Activated naive CD8-positive, alpha-beta T cell (primary cell): ENCODE results near the gene POU3F1.

Experiments
- H3K27ac Mint-ChIP-seq: one replicate; pipeline ENCODE4 v1.8.0; 2021; ENCODE audit warnings: mixed read lengths
- H3K27me3 Mint-ChIP-seq: one replicate; pipeline ENCODE4 v1.8.0; 2021; ENCODE audit warnings: mixed read lengths
- H3K36me3 Mint-ChIP-seq: one replicate; pipeline ENCODE4 v1.8.0; 2021; ENCODE audit warnings: mixed read lengths
- H3K4me1 Mint-ChIP-seq: one replicate; pipeline ENCODE4 v1.8.0; 2021; ENCODE audit warnings: low read depth, mixed read lengths
- H3K4me3 Mint-ChIP-seq: one replicate; pipeline ENCODE4 v1.8.0; 2021; ENCODE audit warnings: mild to moderate bottlenecking, mixed read lengths
- H3K9me3 Mint-ChIP-seq: one replicate; pipeline ENCODE4 v1.8.0; 2021; ENCODE audit warnings: low read depth, mixed read lengths

The POU3F1 gene

DNA sequence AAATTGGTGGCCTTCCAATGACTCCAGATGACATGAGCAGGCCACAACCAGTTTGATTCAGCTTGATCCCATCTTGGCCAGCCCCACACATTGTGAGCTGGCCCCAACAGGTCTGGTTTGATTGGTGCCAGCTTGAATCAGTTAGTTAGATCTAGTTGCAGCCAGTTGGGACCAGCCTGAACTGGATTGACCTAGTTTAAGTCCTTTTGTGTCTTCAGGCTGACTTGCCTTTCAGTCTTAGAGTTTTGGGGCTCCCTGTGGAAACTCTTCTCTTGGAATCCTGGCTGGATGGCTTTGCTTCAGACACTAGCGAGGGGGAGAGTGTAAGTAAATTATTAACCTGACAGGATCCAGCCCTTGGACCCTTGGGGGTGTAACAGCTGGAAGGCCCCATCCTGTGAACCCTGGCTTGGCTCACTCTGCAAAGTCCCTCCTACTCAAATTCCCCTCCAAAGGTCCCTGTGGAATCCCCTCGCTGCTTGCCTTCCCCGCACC lies 36.2 kb upstream of the POU3F1 start:
- no peak overlapping the region for H3K4me3 Mint-ChIP-seq
- peaks cover 2% of the 10 kb centered on the region for H3K27me3 Mint-ChIP-seq
- peaks cover 3% of the 10 kb centered on the region for H3K36me3 Mint-ChIP-seq
- no peaks in the 10 kb centered on the region for H3K4me1 Mint-ChIP-seq
- no peak overlapping the region for H3K27ac Mint-ChIP-seq
- no peaks in the 10 kb centered on the region for H3K9me3 Mint-ChIP-seq

DNA sequence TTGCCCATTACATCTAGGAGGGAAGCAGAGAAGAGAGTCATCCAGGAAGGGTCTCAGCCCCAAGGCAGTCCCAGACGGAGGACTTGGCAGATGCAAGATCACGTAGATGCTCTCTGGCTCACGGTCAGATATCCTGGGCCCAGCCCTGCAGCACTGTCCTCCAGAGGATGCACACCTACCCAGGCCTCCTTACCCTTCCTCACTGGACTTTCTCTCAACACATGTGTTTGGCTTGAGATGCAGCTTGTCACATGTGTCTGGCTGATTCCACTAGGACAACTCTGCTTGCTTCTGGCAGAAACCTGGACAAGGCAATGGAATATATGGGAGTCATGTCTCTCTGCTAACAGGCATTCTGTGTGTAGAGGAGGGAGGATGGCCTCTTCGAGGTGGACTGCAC lies 32.4 kb upstream of the POU3F1 start:
- H3K4me1 Mint-ChIP-seq, result no peaks in the 10 kb centered on the region
- H3K27me3 Mint-ChIP-seq, result peaks cover 7% of the 10 kb centered on the region
- no peak overlapping the region for H3K27ac Mint-ChIP-seq
- peaks cover 3% of the 10 kb centered on the region for H3K36me3 Mint-ChIP-seq
- H3K9me3 Mint-ChIP-seq, result no peaks in the 10 kb centered on the region
- H3K4me3 Mint-ChIP-seq, result no peak overlapping the region

DNA sequence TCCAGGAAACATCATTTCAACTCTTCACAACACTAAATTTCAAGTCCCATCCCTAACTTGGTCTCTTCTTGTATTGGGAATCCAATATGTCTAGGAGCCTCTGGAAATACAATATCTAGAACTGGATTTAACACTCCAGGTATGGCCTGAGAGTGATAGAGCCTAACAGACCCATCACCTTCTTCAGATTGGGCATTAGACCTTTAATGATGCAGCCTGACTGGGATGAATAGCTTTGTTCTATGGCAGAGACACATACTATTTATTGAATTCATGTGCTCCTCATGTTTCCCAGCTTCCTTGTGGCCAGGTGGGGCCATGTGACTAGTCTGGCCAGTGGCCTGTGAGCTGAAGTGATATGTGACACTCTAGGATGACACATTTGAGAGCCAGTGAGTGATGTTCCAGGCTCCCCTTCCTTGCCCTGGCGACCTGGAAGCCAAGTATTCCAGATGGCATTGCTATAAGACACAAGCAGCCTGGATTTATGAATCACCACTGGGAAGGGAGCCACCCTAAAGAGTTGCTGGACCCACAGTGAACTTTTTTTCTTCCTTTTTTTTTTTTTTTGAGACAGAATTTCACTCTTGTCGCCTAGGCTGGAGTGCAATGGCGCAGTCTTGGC lies 31.0 kb upstream of the POU3F1 start:
- H3K27ac Mint-ChIP-seq, result no peak overlapping the region
- no peaks in the 10 kb centered on the region for H3K9me3 Mint-ChIP-seq
- peaks cover 6% of the 10 kb centered on the region for H3K27me3 Mint-ChIP-seq
- H3K4me1 Mint-ChIP-seq, result no peaks in the 10 kb centered on the region
- peaks cover 3% of the 10 kb centered on the region for H3K36me3 Mint-ChIP-seq
- H3K4me3 Mint-ChIP-seq, result no peak overlapping the region

DNA sequence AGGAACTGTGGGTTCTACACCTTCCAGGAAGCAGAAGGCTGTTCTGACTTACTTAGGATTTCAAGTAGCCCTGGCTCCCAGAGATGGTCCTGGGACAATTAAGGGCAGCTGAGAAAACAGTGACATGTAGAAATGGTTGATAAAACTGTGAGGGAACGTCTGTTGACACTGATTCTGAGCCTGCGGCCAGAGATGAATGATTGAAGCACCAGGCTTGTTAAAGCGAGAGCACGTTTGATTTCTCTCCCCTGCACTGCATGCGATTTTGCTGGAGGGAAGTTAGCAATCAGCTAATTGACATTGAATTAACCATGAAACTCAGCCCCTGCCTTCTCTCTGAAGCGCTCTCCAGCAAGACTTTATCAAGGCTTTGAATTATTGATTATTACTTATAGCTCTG lies 29.9 kb upstream of the POU3F1 start:
- peaks cover 9% of the 10 kb centered on the region for H3K27me3 Mint-ChIP-seq
- no peaks in the 10 kb centered on the region for H3K4me1 Mint-ChIP-seq
- no peaks in the 10 kb centered on the region for H3K9me3 Mint-ChIP-seq
- no peak overlapping the region for H3K4me3 Mint-ChIP-seq
- H3K36me3 Mint-ChIP-seq, result peaks cover 3% of the 10 kb centered on the region
- no peak overlapping the region for H3K27ac Mint-ChIP-seq

DNA sequence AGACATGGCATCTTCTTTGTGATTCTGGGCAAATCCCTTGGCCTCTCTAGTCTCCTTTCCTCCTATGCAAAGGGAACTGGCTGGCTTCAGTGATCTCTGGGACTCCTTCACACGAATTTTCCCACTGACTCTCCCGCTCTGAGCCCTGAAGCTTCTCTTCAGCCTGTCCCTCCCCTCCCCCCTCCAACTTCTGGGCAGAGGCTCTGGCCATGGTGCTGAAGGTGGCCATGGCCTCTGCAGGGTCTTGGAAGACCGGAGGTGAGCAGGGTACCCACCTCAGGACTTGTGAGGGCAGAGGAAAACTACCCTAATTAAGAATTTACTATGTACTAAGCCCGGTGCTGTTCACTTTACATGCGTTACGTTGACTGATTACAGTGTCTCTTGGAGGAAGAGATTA lies 29.4 kb upstream of the POU3F1 start:
- Mint-ChIP-seq H3K4me1 (no peaks in the 10 kb centered on the region), H3K27me3 (peaks cover 9% of the 10 kb centered on the region), H3K36me3 (peaks cover 3% of the 10 kb centered on the region), H3K9me3 (no peaks in the 10 kb centered on the region), H3K27ac (no peak overlapping the region), H3K4me3 (no peak overlapping the region)

DNA sequence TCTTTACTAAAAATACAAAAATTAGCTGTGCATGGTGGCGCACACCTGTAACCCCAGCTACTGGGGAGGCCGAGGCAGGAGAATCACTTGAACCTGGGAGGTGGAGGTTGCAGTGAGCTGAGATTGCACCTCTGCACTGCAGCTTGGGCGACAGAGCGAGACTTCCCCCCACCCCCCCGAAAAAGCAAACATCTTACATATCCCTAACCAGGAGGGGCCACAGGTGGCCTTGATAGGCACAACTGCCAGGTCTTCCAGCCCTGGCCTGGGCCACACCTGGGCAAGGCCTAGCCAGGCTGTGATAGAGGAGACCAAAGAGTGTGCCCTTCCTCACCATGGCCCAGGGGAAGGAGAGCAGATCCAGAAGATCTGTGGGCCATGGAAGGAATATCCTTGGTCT lies 28.6 kb upstream of the POU3F1 start:
- no peak overlapping the region for H3K4me3 Mint-ChIP-seq
- H3K9me3 Mint-ChIP-seq, result no peaks in the 10 kb centered on the region
- H3K36me3 Mint-ChIP-seq, result peaks cover 3% of the 10 kb centered on the region
- H3K27ac Mint-ChIP-seq, result no peak overlapping the region
- no peaks in the 10 kb centered on the region for H3K4me1 Mint-ChIP-seq
- H3K27me3 Mint-ChIP-seq, result peaks cover 13% of the 10 kb centered on the region

DNA sequence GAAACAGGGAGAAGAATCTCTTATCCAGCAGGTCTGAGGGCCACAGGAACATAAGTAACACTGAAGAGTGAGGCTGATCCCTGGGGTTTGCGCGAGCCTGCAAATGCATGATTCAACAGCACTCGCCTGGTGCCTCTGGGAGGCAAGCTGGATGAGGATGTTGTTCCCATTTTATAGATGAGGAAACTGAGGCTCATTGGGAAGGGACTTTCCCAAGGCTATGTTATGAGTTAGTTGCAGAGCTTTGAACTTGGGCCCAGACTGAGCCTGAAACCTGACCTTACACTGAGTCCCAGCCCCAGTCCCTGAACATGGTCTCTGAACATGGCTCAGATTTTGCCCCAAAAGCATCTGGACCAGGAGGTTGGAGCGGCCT lies 27.7 kb upstream of the POU3F1 start:
- Mint-ChIP-seq H3K4me1 (no peaks in the 10 kb centered on the region), H3K9me3 (no peaks in the 10 kb centered on the region), H3K27me3 (peaks cover 16% of the 10 kb centered on the region), H3K27ac (no peak overlapping the region), H3K4me3 (no peak overlapping the region), H3K36me3 (peaks cover 3% of the 10 kb centered on the region)

DNA sequence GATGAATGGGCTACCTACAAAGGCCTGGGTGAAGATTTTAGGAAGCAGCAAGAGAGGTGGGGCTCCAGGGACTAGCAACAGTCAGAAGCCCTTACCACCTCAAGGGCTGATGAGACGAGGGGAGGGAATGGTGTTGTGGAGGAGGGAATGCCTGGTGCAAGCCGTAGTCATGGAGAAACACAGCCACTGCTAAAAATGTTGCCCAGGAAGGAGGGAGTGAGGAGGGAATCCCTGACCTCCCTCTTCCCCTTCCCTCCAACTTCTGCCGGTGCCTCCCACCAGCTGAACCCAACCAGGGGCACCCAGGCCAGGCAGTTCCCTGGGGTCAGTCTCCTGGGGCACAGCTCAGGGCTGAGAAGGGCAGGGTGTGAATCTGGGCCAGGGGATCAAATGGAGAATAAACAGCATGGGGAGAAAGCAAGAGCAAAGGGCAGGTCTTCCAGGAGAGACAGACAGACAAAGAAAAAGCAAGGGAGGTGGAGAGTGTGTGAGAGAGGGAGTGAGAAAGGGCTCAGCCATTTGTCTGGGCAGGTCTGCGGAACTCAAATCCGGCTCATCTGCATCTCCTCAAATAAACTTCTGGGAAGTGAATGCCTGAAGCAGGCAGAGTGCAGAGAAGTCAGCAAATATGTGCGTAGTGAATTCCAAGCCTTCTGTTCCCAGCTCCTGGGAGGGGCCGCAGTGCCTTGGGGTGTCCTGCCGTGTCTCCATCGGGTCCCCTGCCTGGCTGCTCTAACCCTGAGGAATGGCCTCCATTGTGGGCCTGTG lies 27.1 kb upstream of the POU3F1 start:
- H3K27me3 Mint-ChIP-seq, result peaks cover 19% of the 10 kb centered on the region
- H3K4me1 Mint-ChIP-seq, result no peaks in the 10 kb centered on the region
- no peaks in the 10 kb centered on the region for H3K9me3 Mint-ChIP-seq
- no peak overlapping the region for H3K4me3 Mint-ChIP-seq
- H3K27ac Mint-ChIP-seq, result no peak overlapping the region
- peaks cover 3% of the 10 kb centered on the region for H3K36me3 Mint-ChIP-seq

DNA sequence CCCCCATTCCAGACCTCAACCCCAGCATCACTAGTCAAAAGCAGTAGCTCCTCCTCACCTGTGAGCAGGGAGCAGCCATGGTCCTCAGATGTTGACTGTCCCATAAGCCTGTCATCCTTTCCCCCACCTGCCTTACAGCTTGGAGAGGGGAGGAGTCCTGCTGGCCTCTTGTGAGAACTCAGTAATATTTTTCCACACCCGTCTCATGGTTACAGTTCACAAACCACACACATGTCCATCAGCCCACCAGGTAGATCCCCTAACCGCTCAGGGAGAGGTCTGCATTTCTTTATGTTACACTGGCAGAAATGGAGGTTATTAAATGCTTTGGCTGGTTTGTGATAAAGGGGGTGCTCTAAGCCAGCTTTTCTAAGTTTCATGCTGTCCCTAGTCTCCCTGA lies 26.3 kb upstream of the POU3F1 start:
- no peaks in the 10 kb centered on the region for H3K36me3 Mint-ChIP-seq
- H3K27me3 Mint-ChIP-seq, result peaks cover 21% of the 10 kb centered on the region
- no peak overlapping the region for H3K4me3 Mint-ChIP-seq
- no peaks in the 10 kb centered on the region for H3K9me3 Mint-ChIP-seq
- no peak overlapping the region for H3K27ac Mint-ChIP-seq
- H3K4me1 Mint-ChIP-seq, result no peaks in the 10 kb centered on the region

DNA sequence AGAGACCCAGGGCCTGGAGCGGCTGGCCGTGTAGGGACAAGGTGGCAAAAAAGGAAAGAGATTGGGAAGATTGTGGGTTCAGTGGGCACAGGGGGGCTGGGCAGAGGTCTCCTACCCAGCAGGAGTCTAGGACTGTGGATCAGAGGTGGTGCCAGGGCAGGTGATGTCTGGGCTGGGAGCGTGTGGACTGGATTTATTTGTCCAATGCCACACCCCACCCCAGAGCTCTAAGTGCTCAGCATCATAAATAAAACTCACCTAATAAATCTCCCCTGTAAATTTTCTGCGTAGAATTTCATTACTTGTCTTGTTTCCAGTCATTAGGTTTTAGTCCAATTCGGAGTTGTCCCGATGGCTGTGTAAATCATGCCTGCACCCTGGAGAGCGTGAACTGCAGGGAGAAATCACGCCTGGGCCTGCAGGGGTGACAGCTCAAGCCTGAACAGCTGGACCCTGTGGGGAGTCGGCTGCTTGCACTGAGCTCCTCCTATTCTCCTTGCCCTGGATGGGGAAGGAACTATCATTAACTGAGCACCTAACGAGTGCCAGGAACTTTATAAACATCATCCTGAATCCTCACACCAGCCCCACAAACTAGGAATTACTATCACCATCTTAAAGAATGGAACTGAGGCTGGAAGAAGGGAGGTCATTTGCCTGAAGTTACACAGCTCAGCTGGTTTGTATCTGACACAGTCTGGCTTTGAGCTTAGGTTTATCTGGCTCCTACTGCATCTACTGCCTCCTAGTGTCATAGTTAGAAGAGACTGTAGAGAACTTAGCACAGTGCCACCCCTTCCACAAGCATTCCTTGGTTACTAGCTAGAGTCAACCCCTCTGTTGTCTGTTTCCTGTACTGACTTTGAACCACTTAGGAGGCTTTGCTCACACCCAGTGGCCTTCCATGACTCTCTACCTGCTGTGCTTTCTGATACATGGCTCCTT lies 25.0 kb upstream of the POU3F1 start:
- Mint-ChIP-seq H3K4me3 (no peak overlapping the region), H3K36me3 (no peaks in the 10 kb centered on the region), H3K27me3 (peaks cover 21% of the 10 kb centered on the region), H3K9me3 (no peaks in the 10 kb centered on the region), H3K4me1 (no peaks in the 10 kb centered on the region), H3K27ac (no peak overlapping the region)

DNA sequence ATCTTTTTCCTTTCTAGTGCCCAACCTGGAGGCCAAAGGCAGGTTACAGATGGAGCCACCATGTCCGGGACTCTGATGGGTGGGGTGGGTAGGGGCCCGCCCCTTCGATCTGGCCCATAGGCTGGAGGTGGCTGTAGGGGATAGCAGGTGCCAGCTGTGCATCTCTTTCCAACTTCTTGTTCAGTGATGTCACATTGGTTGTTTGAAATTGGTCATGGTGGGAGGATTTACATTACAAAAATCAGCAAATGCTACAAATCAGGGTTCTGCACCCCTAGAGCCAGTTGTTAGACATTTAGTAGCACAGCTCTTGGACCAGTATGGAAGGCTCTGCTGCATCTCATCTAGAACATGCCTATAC lies 22.4 kb upstream of the POU3F1 start:
- H3K27me3 Mint-ChIP-seq, result peaks cover 16% of the 10 kb centered on the region
- H3K36me3 Mint-ChIP-seq, result no peaks in the 10 kb centered on the region
- no peak overlapping the region for H3K4me3 Mint-ChIP-seq
- H3K9me3 Mint-ChIP-seq, result no peaks in the 10 kb centered on the region
- no peak overlapping the region for H3K27ac Mint-ChIP-seq
- H3K4me1 Mint-ChIP-seq, result no peaks in the 10 kb centered on the region

DNA sequence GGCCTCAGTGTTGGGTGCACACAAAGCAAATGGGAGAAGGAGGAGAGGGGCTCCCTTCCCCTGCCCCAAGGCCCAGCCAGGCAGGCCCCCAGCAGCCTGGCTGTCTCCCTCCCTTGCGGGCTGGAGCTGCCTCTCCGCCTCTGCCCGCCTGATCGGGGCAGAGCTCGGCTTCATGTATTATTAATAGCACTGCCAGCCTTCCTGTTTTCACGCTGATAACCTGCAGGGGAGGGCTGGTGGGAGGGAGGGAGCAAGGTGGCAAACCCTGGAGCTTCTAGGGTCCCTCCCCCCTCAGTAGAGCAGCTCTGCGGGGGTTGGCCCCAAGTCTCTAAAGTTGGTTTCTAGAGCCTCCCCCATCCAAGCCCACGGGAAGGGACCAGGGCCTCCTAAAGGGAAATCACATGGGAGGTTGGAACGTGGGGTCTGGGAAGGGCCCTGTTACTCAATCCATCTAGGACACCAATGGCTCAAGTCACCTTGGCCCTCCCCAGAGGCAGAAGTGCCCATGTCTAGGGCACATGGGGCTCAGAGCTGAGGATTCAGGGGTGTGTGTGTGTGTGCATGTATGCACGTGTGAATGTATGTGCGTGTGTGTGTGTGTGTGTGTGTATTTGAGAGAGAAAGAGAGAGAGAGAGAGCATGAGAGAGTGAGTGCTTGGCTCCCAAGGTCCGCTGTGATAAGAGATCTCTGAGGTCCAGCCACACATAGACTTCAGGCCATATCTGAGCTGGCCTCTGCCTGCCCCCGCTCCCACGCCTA lies 21.8 kb upstream of the POU3F1 start:
- Mint-ChIP-seq H3K9me3 (no peaks in the 10 kb centered on the region), H3K36me3 (no peaks in the 10 kb centered on the region), H3K4me3 (no peak overlapping the region), H3K27me3 (peaks cover 16% of the 10 kb centered on the region), H3K27ac (no peak overlapping the region), H3K4me1 (no peaks in the 10 kb centered on the region)

DNA sequence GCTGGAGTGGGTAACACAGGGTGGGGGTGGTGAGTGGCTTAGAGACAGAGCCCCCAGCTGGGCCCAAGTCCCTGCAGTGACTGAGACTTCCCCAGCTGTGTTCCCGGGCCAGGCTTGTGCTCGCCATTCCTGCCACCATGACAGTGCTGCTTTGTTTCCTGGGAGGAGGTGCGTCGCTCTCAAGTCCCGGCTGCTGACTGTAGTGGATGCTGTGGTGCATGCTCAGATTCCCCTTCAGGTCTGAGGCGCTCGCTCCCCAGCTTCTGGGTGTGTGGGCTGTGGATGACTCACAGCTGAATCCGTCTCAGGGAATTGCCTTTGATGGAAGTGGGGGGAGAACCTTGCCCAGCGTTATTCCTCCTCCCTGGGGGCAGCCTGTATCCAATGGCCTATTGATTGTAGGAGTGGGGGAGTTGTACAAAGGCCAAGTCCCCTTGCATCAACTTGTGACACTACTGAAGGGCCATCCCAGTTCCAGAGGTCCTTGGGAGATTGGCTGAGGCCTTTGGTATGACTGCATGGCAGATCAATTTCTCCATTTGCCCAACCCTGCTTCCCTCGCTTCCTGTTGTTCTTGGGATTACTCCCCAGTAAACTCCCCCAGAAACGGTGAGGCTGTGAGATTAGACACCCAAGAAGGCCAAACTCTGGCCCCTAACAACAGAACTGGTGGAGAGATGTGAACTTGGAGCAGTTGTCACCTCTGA lies 17.8 kb upstream of the POU3F1 start:
- Mint-ChIP-seq H3K36me3 (no peaks in the 10 kb centered on the region), H3K4me3 (no peak overlapping the region), H3K9me3 (no peaks in the 10 kb centered on the region), H3K4me1 (no peaks in the 10 kb centered on the region), H3K27ac (no peak overlapping the region), H3K27me3 (peaks cover 5% of the 10 kb centered on the region)

DNA sequence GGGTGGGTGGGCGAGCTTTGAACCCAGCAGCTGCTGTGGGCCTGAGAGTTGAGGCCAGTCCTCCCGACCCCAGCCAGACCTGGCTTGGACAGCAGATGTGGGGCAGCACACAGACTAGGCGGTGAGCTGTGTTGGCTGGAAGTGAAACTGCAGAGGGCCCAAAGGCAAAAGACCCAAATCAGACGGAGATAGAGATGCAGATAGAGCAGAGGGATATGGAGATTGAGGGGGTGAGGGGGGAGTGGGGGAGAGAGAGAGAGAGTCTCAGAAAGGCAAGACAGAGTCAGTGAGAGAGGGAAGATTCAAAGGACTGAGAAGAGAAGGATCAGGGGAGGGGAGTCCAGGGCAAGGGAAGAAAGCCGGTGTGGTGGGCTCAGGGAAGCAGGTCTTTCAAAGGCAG lies 17.0 kb upstream of the POU3F1 start:
- Mint-ChIP-seq H3K4me1 (no peaks in the 10 kb centered on the region), H3K9me3 (no peaks in the 10 kb centered on the region), H3K4me3 (no peak overlapping the region), H3K27ac (no peak overlapping the region), H3K36me3 (no peaks in the 10 kb centered on the region), H3K27me3 (peaks cover 2% of the 10 kb centered on the region)
